GM12878 (cell line): ENCODE measurements around the gene NCF1. TPM values are rescaled to one million over a fixed set of nuclear protein-coding genes. Genes with fewer than 3 reads are reported as not detected.
A peak's percentile ranks its signal among the peaks of the same experiment; 100 is the strongest.
"Not testable (repeated sequence)": the region's sequence is repeated elsewhere in the genome, so short reads cannot be mapped to it uniquely, and the experiment has no call there.

ENCODE experiments used
- ATAC-seq: fragments of 200-7000 bp; cut with Tn5 transposase; 3 replicates; pipeline ENCODE4 v1.9.1; 2020; ENCODE audit warnings: mild to moderate bottlenecking, moderate library complexity
- BruUV-seq: library from RNA; stranded (reverse); fragments of 400-500 nt; replicated peaks from 2 replicates; lab custom pipeline; 2021; lab: Mats Ljungman, UMichigan
- CTCF ChIA-PET: fragments of 300-600 bp; sonication (Branson Sonifier 250); formaldehyde crosslinking; extraction: SDS; loops from one replicate; lab custom pipeline; 2021; ENCODE audit warnings: inconsistent platforms; lab: Yijun Ruan, JAX
- POLR2A ChIA-PET: fragments of 350-600 bp; formaldehyde crosslinking; extraction: SDS; loops from one replicate; lab custom pipeline; 2021; ENCODE audit warnings: inconsistent platforms; lab: Charles Lee
- RAD21 ChIA-PET: fragments of 300-600 bp; sonication (Branson Sonifier 250); formaldehyde crosslinking; loops from one replicate; lab custom pipeline; 2023; ENCODE audit warnings: antibody characterized with exemption; ENCODE audit not compliant: unreplicated experiment; lab: Charles Lee
- SMC1A ChIA-PET: fragments of 300-600 bp; sonication (Branson Sonifier 250); formaldehyde crosslinking; loops from one replicate; lab custom pipeline; 2023; ENCODE audit not compliant: unreplicated experiment, uncharacterized antibody; lab: Charles Lee
- DNase-seq: peaks from one replicate; pipeline ENCODE4 v3.0.0-alpha.2; 2011; ENCODE audit warnings: low read depth, low spot score
- FAIRE-seq: peaks from 3 replicates; lab custom pipeline; 2011; peaks lifted over from hg19 to GRCh38; lab: Jason Lieb, UNC
- H2AFZ ChIP-seq: 2 replicates; pipeline ENCODE4 v1.6.0; 2011; ENCODE audit warnings: low read depth, low read length, control low read depth; ENCODE audit not compliant: control insufficient read depth
- H3K27ac ChIP-seq: 2 replicates; pipeline ENCODE4 v1.5.1; 2011; ENCODE audit warnings: control low read depth; ENCODE audit not compliant: control insufficient read depth, insufficient read depth
- H3K27me3 ChIP-seq, 2 experiments: replicated peaks in 1 of 2; 2 replicates each; pipeline versions ENCODE4 v1.6.0 to v1.6.1; 2011; ENCODE audit warnings: low read length in 1 of 2; ENCODE audit not compliant: control insufficient read depth in 2 of 2, insufficient read depth in 2 of 2
- H3K36me3 ChIP-seq, 2 experiments: 2 replicates each; pipeline ENCODE4 v1.5.1; 2011; ENCODE audit warnings: low read length in 1 of 2; ENCODE audit not compliant: control insufficient read depth in 2 of 2, insufficient read depth in 2 of 2
- H3K4me1 ChIP-seq: 2 replicates; pipeline ENCODE4 v1.6.1; 2011; ENCODE audit warnings: mild to moderate bottlenecking, low read length, moderate library complexity, mixed read lengths; ENCODE audit not compliant: control insufficient read depth, insufficient read depth
- H3K4me2 ChIP-seq: 2 replicates; pipeline ENCODE4 v1.6.0; 2011; ENCODE audit warnings: control low read depth; ENCODE audit not compliant: control insufficient read depth, insufficient read depth
- H3K4me3 ChIP-seq: fragments of 200-600 bp; sonication (generic); 2 replicates; pipeline ENCODE4 v1.5.1; 2016
- H3K79me2 ChIP-seq: 2 replicates; pipeline ENCODE4 v1.6.0; 2011; ENCODE audit warnings: low read length; ENCODE audit not compliant: control insufficient read depth, insufficient read depth
- H3K9ac ChIP-seq: 2 replicates; pipeline ENCODE4 v1.8.0; 2011; ENCODE audit warnings: low read length, control low read depth, mixed read lengths; ENCODE audit not compliant: control insufficient read depth, insufficient read depth
- H3K9me3 ChIP-seq: replicated peaks from 3 replicates; pipeline ENCODE4 v1.5.1; 2011; ENCODE audit warnings: mild to moderate bottlenecking, low read length; ENCODE audit not compliant: control insufficient read depth, insufficient read depth
- H4K20me1 ChIP-seq: 2 replicates; pipeline ENCODE4 v1.6.0; 2011; ENCODE audit not compliant: control insufficient read depth, insufficient read depth
- WGBS: methylation state at CpG from one replicate; pipeline ENCODE4 v1.1.6; 2016; ENCODE audit warnings: low lambda C conversion rate; ENCODE audit not compliant: insufficient replicate concordance, insufficient coverage; ENCODE audit errors: missing lambda C conversion rate; 5-methylcytosine and 5-hydroxymethylcytosine counted together
- in situ Hi-C: fragments of 300-500 bp; cut with MboI; formaldehyde crosslinking; loops from 9 replicates; pipeline ENCODE4 v1.14.3; 2018; ENCODE audit warnings: mixed read lengths
- intact Hi-C: fragments of 100-400 bp; cut with micrococcal nuclease; formaldehyde crosslinking; loops from one replicate; pipeline ENCODE4 v1.14.2; 2022; ENCODE audit not compliant: unreplicated experiment
- polyA plus RNA-seq, 11 experiments: library from polyadenylated mRNA; depleted of rRNA in 4 of 11; unstranded in 6 of 11; stranded (reverse) in 5 of 11; fragments of >200 nt; fragmentation: Nextera tagmentation in 4 of 11; fragmentation: Illumina TruSeq in 1 of 11; extraction: Ambion mirVana in 4 of 11; extraction: Trizol in 1 of 11; gene quantifications; 1 replicate in 1 of 11; 2 replicates in 10 of 11; pipeline versions ENCODE4 v1.2.1 to v1.2.3, GENCODE V29; 2011 to 2016; ENCODE audit warnings: inconsistent platforms in 2 of 11, missing spikeins in 2 of 11, low read depth in 1 of 11
- total RNA-seq, 4 experiments: library from RNA; depleted of rRNA in 3 of 4; stranded (reverse); fragments of >200 nt in 3 of 4; fragmentation: Illumina TruSeq in 1 of 4; extraction: Trizol in 1 of 4; gene quantifications; 2 replicates each; pipeline versions ENCODE4 v1.2.1 to v1.2.3, GENCODE V29; 2013 to 2021

Gene NCF1
- total and polyA plus RNA-seq, 10 of the 15 experiments (the other 5 are each of a cell fraction or from before 2014, with no cell fraction given) = 2.8 to 230 (median 134) TPM

DNA sequence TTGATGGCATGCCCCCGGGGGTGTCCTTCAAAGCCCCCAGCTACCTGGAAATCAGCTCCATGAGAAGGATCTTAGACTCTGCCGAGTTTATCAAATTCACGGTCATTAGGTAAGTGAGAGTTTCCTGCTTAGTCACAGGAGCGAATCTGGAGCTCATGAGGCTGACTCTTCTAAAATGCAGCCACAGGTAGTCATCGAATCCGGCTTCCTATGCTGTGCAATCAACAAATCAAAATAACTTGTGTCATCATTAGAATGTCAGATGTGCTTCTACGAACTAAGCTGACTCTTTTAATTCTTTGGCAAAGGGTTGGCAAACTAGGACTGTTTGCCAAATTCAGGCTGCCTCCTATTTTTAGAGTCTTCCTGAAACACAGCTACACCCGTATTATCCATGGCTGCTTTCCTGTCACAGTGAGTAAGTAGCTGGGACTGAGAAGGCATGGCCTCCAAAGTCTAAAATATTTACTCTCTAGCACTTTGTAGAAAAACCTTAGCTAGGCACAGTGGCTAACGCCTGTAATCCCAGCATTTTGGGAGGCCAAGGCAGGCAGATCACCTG is 19.8 kb upstream of the NCF1 start:
- H2AFZ ChIP-seq, ATAC-seq, H3K4me3 ChIP-seq, H3K4me2 ChIP-seq, BruUV-seq, H4K20me1 ChIP-seq, FAIRE-seq, POLR2A ChIA-PET, RAD21 ChIA-PET, H3K27ac ChIP-seq, intact Hi-C loops, H3K27me3 ChIP-seq, H3K9me3 ChIP-seq, SMC1A ChIA-PET, H3K9ac ChIP-seq, DNase-seq, H3K4me1 ChIP-seq, H3K36me3 ChIP-seq, in situ Hi-C loops, H3K79me2 ChIP-seq, CTCF ChIA-PET: not testable (repeated sequence)
- WGBS = no CpG with 5 or more reads among the region's 9 CpGs

DNA sequence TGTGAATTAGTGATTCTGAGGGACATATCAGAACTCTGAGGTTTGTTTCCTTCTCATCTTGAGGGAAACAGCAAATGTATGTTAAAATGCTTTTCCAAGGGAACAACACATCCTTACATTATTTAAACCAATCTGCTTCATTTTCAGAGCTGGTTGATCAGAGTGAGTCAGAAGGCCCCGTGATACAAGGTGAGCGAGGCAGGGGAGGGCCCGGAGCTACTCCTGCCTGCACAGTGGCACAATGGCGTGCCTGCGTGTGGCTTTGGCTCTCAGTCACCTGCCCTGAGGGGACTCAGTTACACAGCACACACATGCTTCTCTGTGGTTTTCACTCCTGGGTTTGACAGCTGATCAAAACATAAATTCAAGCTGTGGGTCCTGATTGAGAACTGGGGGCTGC is 17.1 kb upstream of the NCF1 start:
- FAIRE-seq, RAD21 ChIA-PET: not testable (repeated sequence)

DNA sequence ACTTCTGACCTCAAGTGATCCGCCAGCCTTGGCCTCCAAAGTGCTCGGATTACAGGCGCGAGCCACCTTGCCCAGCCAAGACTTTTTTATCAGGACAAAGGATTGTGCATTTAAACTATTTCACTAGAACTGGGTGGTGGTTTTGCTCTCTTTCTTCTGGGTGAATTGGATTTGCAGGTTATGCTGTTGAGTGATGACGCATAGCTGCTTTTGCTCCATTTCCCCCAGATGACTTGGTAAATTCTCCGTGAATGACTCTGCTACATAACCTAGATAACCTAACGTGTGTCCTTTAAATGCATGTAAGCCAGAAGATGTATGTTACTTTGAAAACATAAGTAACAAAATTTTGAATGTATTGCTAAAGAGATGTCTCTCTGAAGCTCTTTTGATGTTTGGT is 15.5 kb upstream of the NCF1 start:
- WGBS = no CpG with 5 or more reads among the region's 7 CpGs

More for the DNA sequence above, 17.1 kb upstream of the NCF1 start:
- H3K79me2 ChIP-seq, H3K4me2 ChIP-seq, H3K4me1 ChIP-seq, H3K27ac ChIP-seq, intact Hi-C loops, H2AFZ ChIP-seq, BruUV-seq, H4K20me1 ChIP-seq, ATAC-seq, POLR2A ChIA-PET, in situ Hi-C loops, H3K9me3 ChIP-seq, H3K27me3 ChIP-seq, H3K4me3 ChIP-seq, DNase-seq, SMC1A ChIA-PET, H3K9ac ChIP-seq, H3K36me3 ChIP-seq, CTCF ChIA-PET: not testable (repeated sequence)
- WGBS = no CpG with 5 or more reads among the region's 5 CpGs

DNA sequence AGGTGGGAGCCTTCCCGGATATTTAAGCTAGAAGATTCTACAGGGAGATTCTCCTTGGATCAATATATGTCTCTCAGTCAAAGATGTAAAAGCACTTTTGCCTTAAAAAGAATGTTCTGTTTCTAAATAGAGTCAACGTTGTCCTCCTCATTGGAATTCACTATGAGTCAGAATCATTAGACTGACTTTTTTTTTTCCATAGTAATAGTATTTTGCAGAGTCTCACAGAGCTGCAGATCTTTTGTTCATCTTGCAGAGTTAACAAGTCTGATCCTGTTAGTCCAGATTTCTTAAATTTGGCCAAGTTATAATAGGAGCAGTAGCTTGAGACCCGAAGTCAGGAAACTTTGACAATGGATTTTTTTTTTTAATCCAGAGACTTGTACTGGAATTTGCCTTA is 14.8 kb upstream of the NCF1 start:
- H3K79me2 ChIP-seq, FAIRE-seq, H3K27me3 ChIP-seq, H3K27ac ChIP-seq, CTCF ChIA-PET, H2AFZ ChIP-seq, ATAC-seq, RAD21 ChIA-PET, DNase-seq, SMC1A ChIA-PET, H3K4me1 ChIP-seq, H3K36me3 ChIP-seq, POLR2A ChIA-PET, H4K20me1 ChIP-seq, intact Hi-C loops, H3K4me3 ChIP-seq, H3K9me3 ChIP-seq, in situ Hi-C loops, H3K4me2 ChIP-seq, H3K9ac ChIP-seq: not testable (repeated sequence)
- BruUV-seq = TSS peak; percentile 21
- no CpG with 5 or more reads among the region's 3 CpGs for WGBS

More for the DNA sequence above, 15.5 kb upstream of the NCF1 start:
- H3K36me3 ChIP-seq, ATAC-seq, H3K27me3 ChIP-seq, H2AFZ ChIP-seq, SMC1A ChIA-PET, FAIRE-seq, POLR2A ChIA-PET, H4K20me1 ChIP-seq, H3K4me3 ChIP-seq, H3K79me2 ChIP-seq, H3K9me3 ChIP-seq, RAD21 ChIA-PET, H3K27ac ChIP-seq, DNase-seq, intact Hi-C loops, BruUV-seq, H3K9ac ChIP-seq, in situ Hi-C loops, H3K4me2 ChIP-seq, CTCF ChIA-PET, H3K4me1 ChIP-seq: not testable (repeated sequence)
